H9 (cell line): ENCODE measurements around the gene SLC2A1. TPM values are rescaled to one million over a fixed set of nuclear protein-coding genes. Genes with fewer than 3 reads are reported as not detected.
"Not testable (repeated sequence)": the region's sequence is repeated elsewhere in the genome, so short reads cannot be mapped to it uniquely, and the experiment has no call there.

ENCODE experiments used
- DNase-seq: peaks from one replicate; pipeline ENCODE4 v3.0.0-alpha.2; 2017
- H2AFZ ChIP-seq: one replicate; pipeline ENCODE4 v1.6.1; 2013; ENCODE audit warnings: mild to moderate bottlenecking, low read length, control low read depth, moderate library complexity
- H2AK5ac ChIP-seq: 2 replicates; pipeline ENCODE4 v1.6.1; 2013; ENCODE audit warnings: low read length, control low read depth, mixed read lengths; ENCODE audit not compliant: insufficient read length
- H2BK120ac ChIP-seq: one replicate; pipeline ENCODE4 v1.6.1; 2013; ENCODE audit warnings: low read depth, mild to moderate bottlenecking, low read length, control low read depth, inconsistent platforms; ENCODE audit not compliant: poor library complexity, severe bottlenecking
- H2BK12ac ChIP-seq: 2 replicates; pipeline ENCODE4 v1.6.1; 2013; ENCODE audit warnings: low read length, control low read depth, mixed read lengths, low read depth; ENCODE audit not compliant: insufficient read length
- H2BK15ac ChIP-seq: 2 replicates; pipeline ENCODE4 v1.6.1; 2013; ENCODE audit warnings: low read depth, low read length, control low read depth
- H2BK20ac ChIP-seq: one replicate; pipeline ENCODE4 v1.6.1; 2013; ENCODE audit warnings: low read depth, mild to moderate bottlenecking, low read length, control low read depth, inconsistent platforms; ENCODE audit not compliant: poor library complexity, severe bottlenecking
- H2BK5ac ChIP-seq: 2 replicates; pipeline ENCODE4 v1.6.1; 2013; ENCODE audit warnings: low read length, control low read depth, mixed read lengths; ENCODE audit not compliant: insufficient read length
- H3K14ac ChIP-seq: 2 replicates; pipeline ENCODE4 v1.6.1; 2013; ENCODE audit warnings: low read length, control low read depth; ENCODE audit not compliant: insufficient read depth
- H3K18ac ChIP-seq: 2 replicates; pipeline ENCODE4 v1.6.1; 2013; ENCODE audit warnings: low read depth, mild to moderate bottlenecking, mixed read lengths, low read length, control low read depth; ENCODE audit not compliant: insufficient read length
- H3K23ac ChIP-seq: 2 replicates; pipeline ENCODE4 v1.6.1; 2013; ENCODE audit warnings: low read length, control low read depth, mixed read lengths, low read depth; ENCODE audit not compliant: insufficient read length
- H3K23me2 ChIP-seq: 2 replicates; pipeline ENCODE4 v1.6.1; 2013; ENCODE audit warnings: low read depth, mild to moderate bottlenecking, mixed read lengths, low read length, control low read depth; ENCODE audit not compliant: insufficient read length, poor library complexity, severe bottlenecking
- H3K27ac ChIP-seq: 2 replicates; pipeline ENCODE4 v1.5.1; 2013; ENCODE audit warnings: low read length, control low read depth, mixed read lengths, low read depth; ENCODE audit not compliant: insufficient read length
- H3K27me3 ChIP-seq: 2 replicates; pipeline ENCODE4 v1.6.1; 2013; ENCODE audit warnings: low read length, control low read depth, inconsistent platforms; ENCODE audit not compliant: insufficient read depth
- H3K4ac ChIP-seq: 2 replicates; pipeline ENCODE4 v1.6.1; 2013; ENCODE audit warnings: low read depth, mild to moderate bottlenecking, control low read depth, inconsistent platforms, low read length, moderate library complexity
- H3K4me1 ChIP-seq: 2 replicates; pipeline ENCODE4 v1.6.1; 2013; ENCODE audit warnings: low read length, control low read depth, inconsistent platforms; ENCODE audit not compliant: insufficient read depth
- H3K4me2 ChIP-seq: 2 replicates; pipeline ENCODE4 v1.6.1; 2013; ENCODE audit warnings: low read length, control low read depth, mixed read lengths; ENCODE audit not compliant: insufficient read length, insufficient read depth
- H3K56ac ChIP-seq: 2 replicates; pipeline ENCODE4 v1.6.1; 2013; ENCODE audit warnings: low read depth, mild to moderate bottlenecking, mixed read lengths, low read length, control low read depth; ENCODE audit not compliant: insufficient read length
- H3K79me1 ChIP-seq: 2 replicates; pipeline ENCODE4 v1.6.1; 2013; ENCODE audit warnings: low read depth, mild to moderate bottlenecking, moderate library complexity, low read length, control low read depth, inconsistent platforms; ENCODE audit not compliant: insufficient read depth, poor library complexity, severe bottlenecking
- H3K79me2 ChIP-seq: 2 replicates; pipeline ENCODE4 v1.6.1; 2013; ENCODE audit warnings: low read length, control low read depth, inconsistent platforms; ENCODE audit not compliant: insufficient read depth
- H3K9ac ChIP-seq: 2 replicates; pipeline ENCODE4 v1.6.1; 2013; ENCODE audit warnings: low read length, control low read depth, mixed read lengths; ENCODE audit not compliant: insufficient read length; ENCODE audit errors: extremely low read depth
- H3K9me3 ChIP-seq: one replicate; pipeline ENCODE4 v1.6.1; 2013; ENCODE audit warnings: low read depth, low read length, inconsistent platforms; ENCODE audit not compliant: control insufficient read depth
- H3T11ph ChIP-seq: one replicate; pipeline ENCODE4 v1.6.1; 2013; ENCODE audit warnings: mild to moderate bottlenecking, low read length, control low read depth, inconsistent platforms
- H4K20me1 ChIP-seq: one replicate; pipeline ENCODE4 v1.6.1; 2013; ENCODE audit not compliant: control insufficient read depth, insufficient read length, insufficient read depth
- H4K5ac ChIP-seq: 2 replicates; pipeline ENCODE4 v1.6.1; 2013; ENCODE audit warnings: low read depth, mild to moderate bottlenecking, mixed read lengths, low read length, control low read depth; ENCODE audit not compliant: insufficient read length
- H4K8ac ChIP-seq: replicated peaks from 2 replicates; pipeline ENCODE4 v1.6.1; 2013; ENCODE audit warnings: low read length, control low read depth, mixed read lengths, low read depth; ENCODE audit not compliant: insufficient read length
- H4K91ac ChIP-seq: 2 replicates; pipeline ENCODE4 v1.6.1; 2013; ENCODE audit warnings: low read depth, mild to moderate bottlenecking, moderate library complexity, mixed read lengths, low read length, control low read depth; ENCODE audit not compliant: insufficient read length
- H3K27ac Mint-ChIP-seq, 3 experiments: 2 replicates in 2 of 3; 3 replicates in 1 of 3; pipeline ENCODE4 v1.8.0; 2020 to 2021; ENCODE audit warnings: mixed read lengths in 3 of 3, mild to moderate bottlenecking in 1 of 3, moderate library complexity in 1 of 3
- H3K27me3 Mint-ChIP-seq: 2 replicates; pipeline ENCODE4 v1.8.0; 2021; ENCODE audit warnings: low read depth, mild to moderate bottlenecking, moderate library complexity, mixed read lengths
- H3K36me3 Mint-ChIP-seq, 3 experiments: 2 replicates in 2 of 3; 3 replicates in 1 of 3; pipeline ENCODE4 v1.8.0; 2020 to 2021; ENCODE audit warnings: low read depth in 3 of 3, mixed read lengths in 3 of 3; ENCODE audit not compliant: insufficient read depth in 1 of 3
- H3K4me1 Mint-ChIP-seq, 2 experiments: 2 replicates each; pipeline ENCODE4 v1.8.0; 2020; ENCODE audit warnings: mixed read lengths in 2 of 2
- H3K4me3 Mint-ChIP-seq, 2 experiments: 2 replicates in 1 of 2; 3 replicates in 1 of 2; pipeline ENCODE4 v1.8.0; 2020 to 2021; ENCODE audit warnings: mild to moderate bottlenecking in 2 of 2, mixed read lengths in 2 of 2, moderate library complexity in 1 of 2
- H3K9me3 Mint-ChIP-seq, 2 experiments: 2 replicates in 1 of 2; 3 replicates in 1 of 2; pipeline ENCODE4 v1.8.0; 2020; ENCODE audit warnings: mild to moderate bottlenecking in 2 of 2, mixed read lengths in 2 of 2, moderate library complexity in 1 of 2
- CTCF ChIP-seq: fragments of 200-600 bp; sonication (generic); conservative IDR thresholded peaks from 3 replicates; pipeline ENCODE4 v1.8.0; 2021; ENCODE audit warnings: antibody characterized with exemption, mild to moderate bottlenecking
- WGBS: extraction: QIAGEN DNeasy Blood & Tissue Kit; methylation state at CpG from one replicate; pipeline ENCODE4 v1.1.7; 2013; ENCODE audit warnings: missing lambda C conversion rate, low lambda C conversion rate, mixed read lengths; ENCODE audit not compliant: insufficient read length; ENCODE audit errors: extremely low coverage; 5-methylcytosine and 5-hydroxymethylcytosine counted together
- total RNA-seq: library from RNA; stranded (reverse); gene quantifications from 2 replicates; pipeline ENCODE4 v1.2.1, GENCODE V29; 2021

SLC2A1 gene
- total RNA-seq, 1 experiment from 2014 or later = 186 TPM

- Mint-ChIP-seq H3K27me3 (peaks cover 4% of the 10 kb centered on the region), H3K4me1 (peaks cover 4 to 5% of the 10 kb centered on the region in 2 experiments), H3K4me3 (no peak overlapping the region), H3K27ac (no peak overlapping the region), H3K36me3 (no peaks in the 10 kb centered on the region; a peak in 1 of 7 replicates), H3K9me3 (peaks cover 0 to 3% of the 10 kb centered on the region in 2 experiments; a peak in 1 of 5 replicates)
- no peak overlapping the region for H3K23ac ChIP-seq
- no CpG with 5 or more reads among the region's 1 CpG for WGBS
- H3K9me3 ChIP-seq = no peaks in the 10 kb centered on the region
- H4K5ac ChIP-seq = no peak overlapping the region
- H3K79me2 ChIP-seq = no peaks in the 10 kb centered on the region; the same call in 1 of the 2 replicates
- no peaks in the 10 kb centered on the region for H3K27me3 ChIP-seq
- no peak overlapping the region for H2BK12ac ChIP-seq
- H3K4ac ChIP-seq = no peak overlapping the region
- no peak overlapping the region for H3K9ac ChIP-seq
- TF ChIP-seq CTCF = no peak
- no peak overlapping the region for H4K91ac ChIP-seq
- H3K23me2 ChIP-seq = no peaks in the 10 kb centered on the region
- no peak overlapping the region for H3K56ac ChIP-seq
- no peak overlapping the region for H4K8ac ChIP-seq
- H3K4me2 ChIP-seq = no peak overlapping the region
- H3K27ac ChIP-seq = no peak overlapping the region
- H3K18ac ChIP-seq = no peak overlapping the region
- H4K20me1 ChIP-seq = no peaks in the 10 kb centered on the region
- no peaks in the 10 kb centered on the region for H3K4me1 ChIP-seq
- no peaks in the 10 kb centered on the region for H3K79me1 ChIP-seq
- no peak overlapping the region for H2AFZ ChIP-seq
- no peak overlapping the region for H2AK5ac ChIP-seq
- H2BK20ac ChIP-seq = no peak overlapping the region
- no peak for DNase-seq
- no peak overlapping the region for H2BK120ac ChIP-seq
- H2BK15ac ChIP-seq = no peak overlapping the region
- no peak overlapping the region for H3T11ph ChIP-seq
- H2BK5ac ChIP-seq = no peak overlapping the region
- no peak overlapping the region for H3K14ac ChIP-seq
These were observed 54.2 kb downstream of the SLC2A1 start for GRCh38 chr1:42904434-42904833.

- not testable (repeated sequence) for H2BK20ac ChIP-seq, H3K27me3 Mint-ChIP-seq, H2BK12ac ChIP-seq, H3K4ac ChIP-seq, H3K4me3 Mint-ChIP-seq, H3K18ac ChIP-seq, H3K23me2 ChIP-seq, H2AFZ ChIP-seq, H4K91ac ChIP-seq, H3K14ac ChIP-seq, H4K20me1 ChIP-seq, H3K9ac ChIP-seq, H3K27me3 ChIP-seq, H3K36me3 Mint-ChIP-seq, H3K79me2 ChIP-seq, H2BK120ac ChIP-seq, H3K79me1 ChIP-seq, H3K9me3 ChIP-seq, H3K27ac ChIP-seq, H3K4me1 ChIP-seq, H2AK5ac ChIP-seq, H3K4me2 ChIP-seq, H3K23ac ChIP-seq, H3K56ac ChIP-seq, H2BK5ac ChIP-seq, H3K4me1 Mint-ChIP-seq, H4K5ac ChIP-seq, DNase-seq, H4K8ac ChIP-seq, H2BK15ac ChIP-seq, H3T11ph ChIP-seq
- Mint-ChIP-seq H3K27ac (peak overlapping the region in 1 of 3 experiments; percentile 57; a peak in 2 of 7 replicates), H3K9me3 (peaks cover 0 to 11% of the 10 kb centered on the region in 2 experiments; a peak in 3 of 5 replicates)
- no CpG with 5 or more reads among the region's 4 CpGs for WGBS
These were observed 58.7 kb downstream of the SLC2A1 start for GRCh38 chr1:42899960-42900359.
